ENCODE results near the gene INCA1.
"Not testable (repeated sequence)": the region's sequence is repeated elsewhere in the genome, so short reads cannot be mapped to it uniquely, and the experiment has no call there.

INCA1 gene

GRCh38 chr17:4997302-4998026 is at the start of gene INCA1, which contains the start of gene KIF1C:
Gene INCA1 (minus strand): TSS chr17:4997522. CDS start chr17:4994437, 3,085 bp downstream.
Gene KIF1C (plus strand): TSS chr17:4997950. CDS start chr17:5000247, 2,297 bp downstream.
- DNase-seq: peak; percentile 82 to 89 (median 84)

GRCh38 chr17:5045496-5045895 is 48.2 kb upstream of the INCA1 start:
- DNase-seq: no peak

GRCh38 chr17:5044630-5045029 is 47.3 kb upstream of the INCA1 start:
- no peak for DNase-seq

- DNase-seq: no peak
Observed at GRCh38 chr17:5043524-5043923, 46.2 kb upstream of the INCA1 start.

GRCh38 chr17:5042157-5043022 is 45.1 kb upstream of the INCA1 start:
- DNase-seq: no peak

GRCh38 chr17:5035315-5035714 is 38.0 kb upstream of the INCA1 start, which contains the start of gene SLC52A1:
Gene SLC52A1 (minus strand): TSS chr17:5035426. CDS start chr17:5034606, 820 bp downstream.
- peak in 2 of 3 experiments; percentile 18 to 31 for DNase-seq

- no peak for DNase-seq
Observed at GRCh38 chr17:5034651-5035050, 37.3 kb upstream of the INCA1 start.

GRCh38 chr17:5034063-5034462 is 36.7 kb upstream of the INCA1 start:
- no peak for DNase-seq

- DNase-seq: no peak
Observed at GRCh38 chr17:5033352-5034015, 36.2 kb upstream of the INCA1 start.

- DNase-seq: no peak
Observed at GRCh38 chr17:5032865-5033264, 35.5 kb upstream of the INCA1 start.

- DNase-seq: peak; percentile 61 to 85 (median 72)
Observed at GRCh38 chr17:5031365-5032082, 34.2 kb upstream of the INCA1 start.

- not testable (repeated sequence) for DNase-seq
Observed at GRCh38 chr17:5030168-5030567, 32.8 kb upstream of the INCA1 start.

- no peak for DNase-seq
Observed at GRCh38 chr17:5027916-5028315, 30.6 kb upstream of the INCA1 start.

GRCh38 chr17:5027299-5027698 is 30.0 kb upstream of the INCA1 start:
- DNase-seq: no peak

GRCh38 chr17:5024604-5025003 is 27.3 kb upstream of the INCA1 start:
- no peak for DNase-seq

GRCh38 chr17:5023588-5024147 is 26.3 kb upstream of the INCA1 start:
- DNase-seq: no peak

GRCh38 chr17:5022171-5022711 is 24.9 kb upstream of the INCA1 start:
- no peak for DNase-seq

- DNase-seq: no peak
Observed at GRCh38 chr17:5020502-5021023, 23.2 kb upstream of the INCA1 start.

- peak in 1 of 3 experiments; percentile 1 for DNase-seq
Observed at GRCh38 chr17:5019475-5019956, 22.2 kb upstream of the INCA1 start.

GRCh38 chr17:5014357-5014756 is 17.0 kb upstream of the INCA1 start:
- no peak for DNase-seq

GRCh38 chr17:5011928-5012327 is 14.6 kb upstream of the INCA1 start:
- no peak for DNase-seq
